ENCODE measurements around the gene CD109. TPM values are rescaled to one million over a fixed set of nuclear protein-coding genes. Genes with fewer than 3 reads are reported as not detected.
"Not testable (repeated sequence)": the region's sequence is repeated elsewhere in the genome, so short reads cannot be mapped to it uniquely, and the experiment has no call there.

Gene CD109
- total RNA-seq, 1 donor from 2014 or later: 49.0 TPM

- DNase-seq (ENCODE audit: low read depth): no peak
Observed at GRCh38 chr6:73784726-73785505, 88.9 kb downstream of the CD109 start.

- no peak for DNase-seq (ENCODE audit: low read depth)
Observed at GRCh38 chr6:73790574-73790973, 94.6 kb downstream of the CD109 start.

GRCh38 chr6:73791336-73791735 is 95.3 kb downstream of the CD109 start:
- DNase-seq (ENCODE audit: low read depth): no peak

- DNase-seq (ENCODE audit: low read depth): no peak
Observed at GRCh38 chr6:73792738-73793137, 96.7 kb downstream of the CD109 start.

- no peak for DNase-seq (ENCODE audit: low read depth)
Observed at GRCh38 chr6:73796881-73797280, 100.9 kb downstream of the CD109 start.

GRCh38 chr6:73797861-73798260 is 101.9 kb downstream of the CD109 start:
- no peak for DNase-seq (ENCODE audit: low read depth)

GRCh38 chr6:73798592-73798991 is 102.6 kb downstream of the CD109 start:
- DNase-seq (ENCODE audit: low read depth): peak; percentile 65

GRCh38 chr6:73800997-73801396 is 105.0 kb downstream of the CD109 start:
- DNase-seq (ENCODE audit: low read depth): no peak

- no peak for DNase-seq (ENCODE audit: low read depth)
Observed at GRCh38 chr6:73801652-73802268, 105.8 kb downstream of the CD109 start.

GRCh38 chr6:73802366-73802765 is 106.4 kb downstream of the CD109 start:
- no peak for DNase-seq (ENCODE audit: low read depth)

GRCh38 chr6:73803562-73804241 is 107.7 kb downstream of the CD109 start:
- peak; percentile 76 for DNase-seq (ENCODE audit: low read depth)

GRCh38 chr6:73805221-73805620 is 109.2 kb downstream of the CD109 start:
- not testable (repeated sequence) for DNase-seq (ENCODE audit: low read depth)

GRCh38 chr6:73805982-73806381 is 110.0 kb downstream of the CD109 start:
- DNase-seq (ENCODE audit: low read depth): not testable (repeated sequence)

GRCh38 chr6:73811706-73812105 is 115.7 kb downstream of the CD109 start:
- DNase-seq (ENCODE audit: low read depth): no peak

- DNase-seq (ENCODE audit: low read depth): no peak
Observed at GRCh38 chr6:73817253-73817652, 121.2 kb downstream of the CD109 start.

- no peak for DNase-seq (ENCODE audit: low read depth)
Observed at GRCh38 chr6:73823046-73823735, 127.2 kb downstream of the CD109 start.

GRCh38 chr6:73823832-73824231 is 127.8 kb downstream of the CD109 start:
- DNase-seq (ENCODE audit: low read depth): no peak

- no peak for DNase-seq (ENCODE audit: low read depth)
Observed at GRCh38 chr6:73826571-73826970, 130.6 kb downstream of the CD109 start.

- no peak for DNase-seq (ENCODE audit: low read depth)
Observed at GRCh38 chr6:73830119-73830518, 134.1 kb downstream of the CD109 start.

GRCh38 chr6:73832313-73832712 is 136.3 kb downstream of the CD109 start:
- peak; percentile 13 for DNase-seq (ENCODE audit: low read depth)

- DNase-seq (ENCODE audit: low read depth): not testable (repeated sequence)
Observed at GRCh38 chr6:73844696-73845095, 148.7 kb downstream of the CD109 start.

GRCh38 chr6:73851048-73851447 is 155.0 kb downstream of the CD109 start:
- DNase-seq (ENCODE audit: low read depth): not testable (repeated sequence)
